Measurements from ENCODE around the gene CREBL2.

The CREBL2 gene

DNA sequence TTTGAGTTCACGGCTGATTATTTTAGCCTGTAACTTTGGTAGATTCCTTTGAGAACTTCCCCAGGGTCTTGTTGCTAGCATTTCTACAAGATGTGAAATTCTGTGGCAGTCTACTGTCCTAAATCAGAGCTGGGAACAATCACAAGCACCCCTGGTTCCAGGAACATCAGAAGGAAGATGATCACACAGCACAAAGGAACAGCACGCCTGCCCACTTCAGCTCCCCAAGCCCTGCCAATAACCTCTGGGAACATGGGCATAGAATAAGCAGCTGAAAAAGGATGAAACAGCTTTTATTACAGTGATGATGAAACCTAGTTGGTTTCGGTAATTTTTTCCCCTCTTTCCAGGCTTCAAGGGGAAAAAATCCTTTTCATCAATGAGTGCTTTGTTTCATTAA lies 72.0 kb downstream of the CREBL2 start:
- Mint-ChIP-seq H3K36me3 (no peaks in the 10 kb centered on the region), H3K27me3 (peaks cover 2% of the 10 kb centered on the region), H3K4me3 (no peak overlapping the region), H3K4me1 (no peaks in the 10 kb centered on the region), H3K9me3 (no peaks in the 10 kb centered on the region), H3K27ac (no peak overlapping the region)
- ATAC-seq (ENCODE audit: low read depth) (no peak), DNase-seq (ENCODE audit: low spot score in 2 of 2) (no peak)

DNA sequence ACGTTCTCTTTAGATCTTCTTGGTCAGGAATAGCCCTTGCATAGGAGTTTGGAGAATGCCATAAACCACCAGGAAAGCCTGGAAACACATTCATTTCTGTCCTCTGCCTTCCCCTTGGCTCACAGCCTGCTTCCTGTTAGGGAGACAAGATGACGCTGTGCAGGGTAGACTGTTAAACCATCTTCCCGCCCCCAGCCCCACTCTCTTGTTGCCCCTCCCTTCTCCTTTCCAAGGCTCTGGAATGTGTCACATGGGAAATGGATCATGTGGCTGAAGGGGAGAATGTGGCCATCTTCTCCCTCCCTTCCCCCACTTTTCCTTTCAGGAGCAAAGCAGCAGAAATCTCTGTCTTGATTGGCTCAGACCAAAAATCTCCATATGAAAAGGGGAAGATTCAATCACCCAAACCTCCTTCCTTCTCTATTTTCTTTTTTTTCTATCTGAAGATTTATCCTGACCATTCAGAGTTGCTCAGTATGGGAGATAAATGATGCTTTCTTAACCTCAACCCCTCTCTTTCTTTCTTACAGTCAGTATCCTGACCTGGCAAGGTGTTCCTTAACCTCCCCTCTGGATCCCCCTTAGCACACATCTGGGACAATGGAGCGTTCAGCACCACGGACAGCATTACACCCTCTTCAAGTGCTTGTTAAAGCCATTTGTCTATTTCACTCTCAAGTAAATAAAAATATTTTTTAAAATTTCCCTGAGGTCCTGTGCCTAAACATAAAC lies 72.9 kb downstream of the CREBL2 start:
- H3K36me3 Mint-ChIP-seq: no peaks in the 10 kb centered on the region

DNA sequence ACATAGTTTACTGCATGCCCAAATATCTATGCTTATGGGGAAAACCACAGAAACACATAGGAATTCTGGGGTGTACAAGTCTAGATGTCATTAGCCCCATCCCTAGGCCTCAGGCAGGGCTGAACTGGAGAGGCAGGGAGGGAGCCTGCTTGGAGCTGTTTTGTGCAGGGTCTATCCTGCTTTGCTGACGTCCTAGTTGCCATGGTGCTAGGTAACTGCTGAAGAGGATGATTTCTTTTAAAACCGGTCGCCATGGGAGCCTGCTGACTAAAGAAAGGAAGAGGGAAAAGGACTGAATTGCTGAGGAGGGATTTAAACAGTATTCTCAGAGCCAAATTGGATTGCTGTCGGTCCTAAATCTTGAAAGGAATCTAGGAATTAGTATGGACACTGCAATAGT lies 73.6 kb downstream of the CREBL2 start:
- DNase-seq (ENCODE audit: low spot score in 2 of 2): no peak
- Mint-ChIP-seq H3K4me3 (no peak overlapping the region), H3K27ac (no peak overlapping the region), H3K36me3 (no peaks in the 10 kb centered on the region), H3K27me3 (peaks cover 2% of the 10 kb centered on the region), H3K4me1 (no peaks in the 10 kb centered on the region), H3K9me3 (no peaks in the 10 kb centered on the region)
- ATAC-seq (ENCODE audit: low read depth): no peak

More for the DNA sequence above, 72.9 kb downstream of the CREBL2 start:
- ATAC-seq (ENCODE audit: low read depth) (no peak), DNase-seq (ENCODE audit: low spot score in 2 of 2) (no peak)
- H3K9me3 Mint-ChIP-seq: no peaks in the 10 kb centered on the region
- no peak overlapping the region for H3K4me3 Mint-ChIP-seq
- H3K27me3 Mint-ChIP-seq: peaks cover 2% of the 10 kb centered on the region
- H3K27ac Mint-ChIP-seq: no peak overlapping the region
- no peaks in the 10 kb centered on the region for H3K4me1 Mint-ChIP-seq

DNA sequence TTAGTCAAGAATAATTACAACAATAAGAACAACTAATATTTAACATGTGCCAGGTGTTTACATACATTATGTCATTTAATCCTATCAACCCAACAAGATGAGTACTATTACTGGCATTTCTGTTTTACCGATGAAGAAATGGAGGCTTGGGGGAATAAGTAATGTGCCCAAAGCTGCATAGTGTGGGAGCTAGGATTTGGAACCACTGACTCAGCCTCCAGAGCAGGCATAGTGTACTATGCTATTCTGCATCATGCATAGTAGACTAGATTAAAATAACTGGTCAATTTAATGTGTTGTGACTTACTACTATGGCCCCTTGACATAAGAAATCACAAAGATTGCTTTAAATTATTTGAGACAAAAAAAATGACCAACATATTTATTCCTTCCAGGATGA lies 74.8 kb downstream of the CREBL2 start:
- no peak for DNase-seq (ENCODE audit: low spot score in 2 of 2)
- peaks cover 2% of the 10 kb centered on the region for H3K27me3 Mint-ChIP-seq
- H3K4me1 Mint-ChIP-seq: peaks cover 4% of the 10 kb centered on the region
- H3K36me3 Mint-ChIP-seq: no peaks in the 10 kb centered on the region
- ATAC-seq (ENCODE audit: low read depth): no peak
- H3K27ac Mint-ChIP-seq: no peak overlapping the region
- H3K4me3 Mint-ChIP-seq: no peak overlapping the region
- H3K9me3 Mint-ChIP-seq: no peaks in the 10 kb centered on the region

DNA sequence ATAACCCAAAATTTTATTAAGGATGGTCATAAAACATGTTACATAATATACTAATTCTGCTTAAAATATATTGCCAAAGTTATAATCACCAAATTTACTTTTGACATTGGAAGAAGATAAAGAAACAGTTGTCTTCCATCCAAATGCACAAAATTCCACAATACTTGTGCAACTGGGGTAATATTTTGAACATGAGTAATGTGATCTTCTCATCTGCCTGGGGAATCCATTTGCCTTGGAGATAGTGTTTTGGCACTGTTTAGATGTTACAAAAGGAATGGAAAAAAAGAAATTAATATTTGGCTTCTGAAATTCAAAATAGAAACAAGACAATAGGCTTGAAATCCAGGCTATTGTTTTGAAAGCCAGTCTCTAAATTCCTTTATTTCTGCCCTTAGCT lies 75.2 kb downstream of the CREBL2 start:
- Mint-ChIP-seq H3K27ac (no peak overlapping the region), H3K9me3 (no peaks in the 10 kb centered on the region), H3K4me1 (peaks cover 8% of the 10 kb centered on the region), H3K4me3 (no peak overlapping the region), H3K36me3 (no peaks in the 10 kb centered on the region), H3K27me3 (peaks cover 2% of the 10 kb centered on the region)
- DNase-seq (ENCODE audit: low spot score in 2 of 2) (no peak), ATAC-seq (ENCODE audit: low read depth) (no peak)

DNA sequence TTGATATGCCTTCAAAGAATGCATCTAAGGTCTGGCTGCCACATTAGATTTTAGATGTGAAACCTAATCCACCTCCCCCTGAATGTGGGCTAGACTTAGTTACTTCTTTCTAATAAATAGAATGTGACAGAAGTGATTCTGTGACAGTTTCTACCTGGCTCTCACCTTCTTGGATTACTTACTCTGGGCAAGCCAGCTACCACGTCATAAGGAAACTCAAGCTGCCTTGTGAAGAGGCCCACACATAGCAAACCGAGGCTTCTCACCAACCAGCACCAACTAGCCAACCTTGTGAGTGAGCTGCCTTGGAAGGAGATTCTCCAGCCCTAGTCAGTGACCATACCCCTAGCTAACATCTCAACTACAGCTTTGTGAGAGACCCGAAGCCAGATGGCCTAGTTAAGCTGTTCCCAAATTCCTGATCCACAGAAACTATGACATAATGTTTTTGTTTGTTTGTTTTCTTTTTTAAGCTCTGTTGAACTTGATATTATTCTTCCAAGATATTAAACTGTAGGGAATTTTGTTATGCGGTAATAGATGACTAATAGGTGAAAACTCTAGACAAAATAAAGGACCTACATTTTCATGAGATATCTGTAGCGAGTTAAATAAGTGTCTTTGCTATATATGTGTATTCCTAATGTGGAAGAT lies 78.1 kb downstream of the CREBL2 start:
- H3K27me3 Mint-ChIP-seq: peaks cover under 1% of the 10 kb centered on the region
- no peaks in the 10 kb centered on the region for H3K36me3 Mint-ChIP-seq
- H3K9me3 Mint-ChIP-seq: no peaks in the 10 kb centered on the region
- peaks cover 16% of the 10 kb centered on the region for H3K4me1 Mint-ChIP-seq
- H3K27ac Mint-ChIP-seq: no peak overlapping the region
- ATAC-seq (ENCODE audit: low read depth) (no peak), DNase-seq (ENCODE audit: low spot score in 2 of 2) (no peak)
- H3K4me3 Mint-ChIP-seq: no peak overlapping the region

DNA sequence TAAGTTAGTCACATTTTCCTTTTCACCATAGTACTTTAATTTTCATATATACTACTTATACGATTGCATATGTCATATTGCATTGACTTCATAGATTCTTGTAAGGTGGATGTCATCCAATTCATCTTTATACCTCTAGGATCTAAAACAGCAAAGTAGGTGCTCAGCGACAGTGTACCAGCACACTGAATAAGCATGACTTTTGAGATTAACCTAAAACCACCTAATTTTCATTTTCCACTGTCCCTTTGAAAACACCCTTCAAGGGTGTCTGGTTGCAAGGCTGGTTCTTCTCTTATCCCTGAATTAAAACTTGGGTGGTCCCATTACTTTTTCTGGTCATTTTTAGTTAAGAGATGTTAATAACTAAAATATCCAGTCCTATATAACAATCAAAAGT lies 79.9 kb downstream of the CREBL2 start:
- DNase-seq (ENCODE audit: low spot score in 2 of 2): no peak
- no peak for ATAC-seq (ENCODE audit: low read depth)
- Mint-ChIP-seq H3K27ac (peak overlapping the region; percentile 25), H3K4me3 (no peak overlapping the region), H3K27me3 (no peaks in the 10 kb centered on the region), H3K4me1 (peaks cover 22% of the 10 kb centered on the region), H3K36me3 (no peaks in the 10 kb centered on the region), H3K9me3 (no peaks in the 10 kb centered on the region)

DNA sequence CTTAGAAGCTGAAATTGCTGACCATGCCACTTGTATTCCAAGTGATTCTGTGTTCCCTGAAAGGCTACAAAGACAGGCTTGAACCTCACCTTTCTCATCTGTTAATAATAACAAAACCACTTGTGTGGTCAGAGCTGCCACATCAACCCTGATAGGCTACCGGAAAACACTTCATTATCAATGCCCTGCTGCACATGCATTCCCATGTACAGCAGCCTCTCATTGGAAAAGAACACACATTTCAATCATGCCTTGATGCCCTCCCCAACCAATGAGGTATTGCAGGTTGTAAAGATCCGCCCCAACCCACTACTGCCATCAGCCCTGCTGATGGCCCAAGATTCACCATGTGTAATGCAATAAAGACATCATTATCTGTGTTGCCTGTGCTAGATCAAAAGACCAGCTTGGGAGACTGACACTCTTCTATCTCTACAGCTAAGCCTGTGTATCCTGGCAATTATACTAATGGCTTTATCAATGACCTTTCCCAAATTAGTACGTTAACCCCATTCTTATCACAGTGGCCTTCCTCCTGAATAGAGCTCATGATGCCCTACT lies 81.5 kb downstream of the CREBL2 start:
- no peak overlapping the region for H3K27ac Mint-ChIP-seq
- ATAC-seq (ENCODE audit: low read depth): no peak
- no peak overlapping the region for H3K4me3 Mint-ChIP-seq
- H3K9me3 Mint-ChIP-seq: no peaks in the 10 kb centered on the region
- H3K4me1 Mint-ChIP-seq: peaks cover 27% of the 10 kb centered on the region
- no peaks in the 10 kb centered on the region for H3K27me3 Mint-ChIP-seq
- DNase-seq (ENCODE audit: low spot score in 2 of 2): no peak
- no peaks in the 10 kb centered on the region for H3K36me3 Mint-ChIP-seq
